ENCODE data around the gene AMH. TPM values are rescaled to one million over a fixed set of nuclear protein-coding genes. Genes with fewer than 3 reads are reported as not detected.

AMH gene
- total RNA-seq, 4 donors from 2014 or later, result 1.1 to 3.5 TPM; not detected in 2

DNA sequence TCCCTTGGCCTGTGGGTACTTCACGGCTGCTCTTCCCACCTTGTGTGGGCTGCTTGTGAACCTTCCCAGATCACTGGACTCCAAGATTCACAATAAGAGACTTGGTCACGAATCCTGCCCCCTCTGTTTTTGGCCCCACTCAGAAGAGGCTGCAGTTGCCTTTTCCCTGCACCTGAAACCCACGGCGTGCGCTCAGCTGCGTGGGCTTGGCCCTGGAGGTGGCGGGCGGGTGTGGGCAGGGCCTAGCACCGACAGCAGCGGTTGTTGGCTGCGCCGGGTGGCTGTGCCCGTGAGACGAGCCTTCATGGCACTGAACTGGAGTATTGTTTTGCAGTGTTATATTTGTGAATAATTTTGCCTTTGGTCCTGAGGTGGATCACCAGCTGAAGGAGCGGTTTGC, 46.8 kb upstream of the AMH start:
- DNase-seq, result no peak
- in situ Hi-C loops (cut with MboI; ENCODE audit: low pct_ligation_motif_present in 1 of 4, low pct_unique_long_range_greater_than_20kb in 1 of 4, low sequenced_read_pairs in 3 of 4), result no loop called here

DNA sequence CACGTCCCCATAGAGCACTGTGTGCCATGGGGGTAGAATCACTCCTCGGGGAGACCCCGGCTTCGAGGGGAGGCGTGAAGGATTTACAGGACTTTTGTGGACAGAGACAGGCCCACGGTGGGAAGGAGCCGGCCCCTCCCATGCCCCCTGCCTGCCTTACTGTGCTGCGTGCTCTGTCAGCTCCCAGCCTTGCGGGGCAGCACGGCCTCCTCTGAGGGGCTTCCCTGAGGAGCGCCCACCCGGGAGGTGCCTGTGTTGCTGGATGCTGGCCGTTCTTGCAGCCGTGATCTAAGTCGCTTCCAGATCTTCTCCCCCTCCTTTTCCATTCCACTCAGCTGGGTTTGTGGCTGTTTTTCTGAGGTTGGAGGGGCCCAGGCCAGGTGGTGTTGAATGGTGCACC, 42.1 kb upstream of the AMH start:
- Histone ChIP-seq H3K4me3 (no peak overlapping the region), H3K4me1 (peaks cover 4 to 17% (median 6%) of the 10 kb centered on the region in 4 donors), H3K27ac (no peak overlapping the region), H3K27me3 (no peaks in the 10 kb centered on the region), H3K9me3 (no peaks in the 10 kb centered on the region), H3K36me3 (peaks cover 0 to 30% (median 13%) of the 10 kb centered on the region in 4 donors)
- intact Hi-C loops (cut with DNase I; ENCODE audit: low total_unique reads) (no loop called here), in situ Hi-C loops (cut with MboI; ENCODE audit: low pct_ligation_motif_present in 1 of 4, low pct_unique_long_range_greater_than_20kb in 1 of 4, low sequenced_read_pairs in 3 of 4) (no loop called here)
- 93% methylated on average over 15 of the region's 15 CpGs; no CpG with 5 or more reads in 1 of the 2 donors for WGBS, 2 donors (ENCODE audit: low coverage in 1 of 2)
- DNase-seq, result no peak
- TF ChIP-seq POLR2AphosphoS5 (IDR thresholded peaks at IDR 0.05), result no peak
- TF ChIP-seq, protein P1, sequence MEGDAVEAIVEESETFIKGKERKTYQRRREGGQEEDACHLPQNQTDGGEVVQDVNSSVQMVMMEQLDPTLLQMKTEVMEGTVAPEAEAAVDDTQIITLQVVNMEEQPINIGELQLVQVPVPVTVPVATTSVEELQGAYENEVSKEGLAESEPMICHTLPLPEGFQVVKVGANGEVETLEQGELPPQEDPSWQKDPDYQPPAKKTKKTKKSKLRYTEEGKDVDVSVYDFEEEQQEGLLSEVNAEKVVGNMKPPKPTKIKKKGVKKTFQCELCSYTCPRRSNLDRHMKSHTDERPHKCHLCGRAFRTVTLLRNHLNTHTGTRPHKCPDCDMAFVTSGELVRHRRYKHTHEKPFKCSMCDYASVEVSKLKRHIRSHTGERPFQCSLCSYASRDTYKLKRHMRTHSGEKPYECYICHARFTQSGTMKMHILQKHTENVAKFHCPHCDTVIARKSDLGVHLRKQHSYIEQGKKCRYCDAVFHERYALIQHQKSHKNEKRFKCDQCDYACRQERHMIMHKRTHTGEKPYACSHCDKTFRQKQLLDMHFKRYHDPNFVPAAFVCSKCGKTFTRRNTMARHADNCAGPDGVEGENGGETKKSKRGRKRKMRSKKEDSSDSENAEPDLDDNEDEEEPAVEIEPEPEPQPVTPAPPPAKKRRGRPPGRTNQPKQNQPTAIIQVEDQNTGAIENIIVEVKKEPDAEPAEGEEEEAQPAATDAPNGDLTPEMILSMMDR (IDR thresholded peaks at IDR 0.05), result no peak
- TF ChIP-seq POLR2A (IDR thresholded peaks at IDR 0.05), result no peak
- no peak for TF ChIP-seq EP300 (IDR thresholded peaks at IDR 0.05; ENCODE audit: low read depth)

More for the DNA sequence above, 46.8 kb upstream of the AMH start:
- Histone ChIP-seq H3K27ac (no peak overlapping the region), H3K9me3 (no peaks in the 10 kb centered on the region), H3K4me3 (no peak overlapping the region), H3K36me3 (peaks cover 0 to 4% (median under 1%) of the 10 kb centered on the region in 4 donors), H3K27me3 (no peaks in the 10 kb centered on the region), H3K4me1 (no peaks in the 10 kb centered on the region)
- intact Hi-C loops (cut with DNase I; ENCODE audit: low total_unique reads), result no loop called here
- no peak for TF ChIP-seq POLR2A (IDR thresholded peaks at IDR 0.05)
- no peak for TF ChIP-seq POLR2AphosphoS5 (IDR thresholded peaks at IDR 0.05)
- TF ChIP-seq, protein P1 (IDR thresholded peaks at IDR 0.05), result no peak
- no peak for TF ChIP-seq EP300 (IDR thresholded peaks at IDR 0.05; ENCODE audit: low read depth)
- 93% methylated on average over 13 of the region's 15 CpGs; no CpG with 5 or more reads in 1 of the 2 donors for WGBS, 2 donors (ENCODE audit: low coverage in 1 of 2)

DNA sequence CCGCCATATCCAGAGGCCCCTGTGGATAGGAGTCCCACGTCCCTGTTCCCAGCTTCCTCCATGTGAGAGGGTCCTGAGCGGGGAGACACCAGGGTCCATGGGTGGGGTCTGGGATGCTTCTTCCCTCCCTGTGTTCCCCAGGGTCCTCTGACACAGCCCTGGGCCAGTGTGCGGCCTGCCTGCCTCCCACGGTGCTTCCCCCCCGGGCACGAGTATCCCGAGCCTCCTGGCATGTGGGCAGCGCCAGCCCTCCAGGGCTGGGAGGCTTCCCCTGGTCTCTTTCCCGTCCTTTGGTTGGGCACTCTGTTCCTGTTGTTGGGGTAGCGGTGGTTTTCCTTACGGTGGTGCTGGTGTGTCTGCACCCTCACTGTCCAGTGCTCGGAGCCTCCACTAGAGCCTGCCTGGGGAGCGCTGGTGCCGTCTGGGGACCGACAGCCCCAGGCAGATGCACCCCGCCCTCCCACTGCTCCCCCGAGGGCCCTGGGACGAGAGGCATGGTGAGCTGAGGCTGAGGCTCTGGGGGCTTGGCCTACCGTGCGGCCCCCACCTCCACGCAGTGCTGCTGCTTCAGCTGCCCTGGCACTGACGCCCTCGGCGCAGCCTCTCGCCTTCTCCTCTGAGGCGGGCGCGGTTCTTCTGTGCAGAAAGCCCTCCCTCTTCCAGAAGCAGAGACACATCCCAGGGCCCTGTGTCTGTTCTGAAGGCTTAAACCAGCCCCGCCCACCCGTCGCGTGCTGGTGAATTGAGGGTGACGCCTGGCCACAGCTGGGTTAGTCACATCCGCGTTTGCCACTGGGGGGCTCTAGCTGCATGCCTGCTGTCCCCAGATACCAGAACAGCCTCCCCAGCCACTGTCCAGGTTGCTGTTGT, 40.9 kb upstream of the AMH start:
- TF ChIP-seq EP300 (IDR thresholded peaks at IDR 0.05; ENCODE audit: low read depth) (no peak), POLR2AphosphoS5 (IDR thresholded peaks at IDR 0.05) (no peak), POLR2A (IDR thresholded peaks at IDR 0.05) (no peak)
- TF ChIP-seq, protein P1 (IDR thresholded peaks at IDR 0.05), result peak in 3 of 5 experiments; percentile 10 to 14 (median 11)

DNA sequence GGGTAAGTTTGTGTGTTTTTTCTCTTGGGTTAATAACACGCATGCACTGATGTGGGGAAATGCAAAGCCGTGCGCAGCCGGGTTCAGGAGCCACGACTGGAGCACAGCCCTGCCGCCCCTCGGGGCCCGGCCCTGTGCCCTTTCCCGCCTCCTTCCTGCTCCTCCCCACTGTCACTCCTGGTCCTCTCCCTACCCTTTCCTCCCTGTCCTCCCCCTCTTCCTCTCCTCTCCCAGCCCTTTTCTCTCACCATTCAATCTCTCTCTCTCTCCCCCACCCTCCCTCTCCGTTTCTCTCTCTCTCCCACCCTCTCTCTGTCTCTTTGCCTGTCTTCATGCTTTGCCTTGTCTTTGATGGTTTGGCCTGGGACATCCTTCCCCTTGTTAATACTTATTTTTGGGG, 40.1 kb upstream of the AMH start:
- no peaks in the 10 kb centered on the region for H3K9me3 ChIP-seq
- in situ Hi-C loops (cut with MboI; ENCODE audit: low pct_ligation_motif_present in 1 of 4, low pct_unique_long_range_greater_than_20kb in 1 of 4, low sequenced_read_pairs in 3 of 4), result no loop called here
- peak overlapping the region in 3 of 4 donors; percentile 9 to 34 (median 11) for H3K27ac ChIP-seq
- peaks cover 0 to 31% (median 14%) of the 10 kb centered on the region in 4 donors for H3K36me3 ChIP-seq
- TF ChIP-seq, protein P1 (IDR thresholded peaks at IDR 0.05), result no peak
- TF ChIP-seq EP300 (IDR thresholded peaks at IDR 0.05; ENCODE audit: low read depth) (no peak), POLR2A (IDR thresholded peaks at IDR 0.05) (no peak), POLR2AphosphoS5 (IDR thresholded peaks at IDR 0.05) (no peak)
- intact Hi-C loops (cut with DNase I; ENCODE audit: low total_unique reads), result no loop called here
- peaks cover 9 to 37% (median 17%) of the 10 kb centered on the region in 4 donors for H3K4me1 ChIP-seq
- no peaks in the 10 kb centered on the region for H3K27me3 ChIP-seq
- 78 to 84% methylated on average over 10 of the region's 10 CpGs for WGBS, 2 donors (ENCODE audit: low coverage in 1 of 2)
- DNase-seq, result no peak
- no peak overlapping the region for H3K4me3 ChIP-seq

More for the DNA sequence above, 40.9 kb upstream of the AMH start:
- no peak overlapping the region for H3K4me3 ChIP-seq
- H3K27ac ChIP-seq, result peak overlapping the region in 3 of 4 donors; percentile 9 to 34 (median 11)
- in situ Hi-C loops (cut with MboI; ENCODE audit: low pct_ligation_motif_present in 1 of 4, low pct_unique_long_range_greater_than_20kb in 1 of 4, low sequenced_read_pairs in 3 of 4) (no loop called here), intact Hi-C loops (cut with DNase I; ENCODE audit: low total_unique reads) (no loop called here)
- peaks cover 4 to 29% (median 14%) of the 10 kb centered on the region in 4 donors for H3K4me1 ChIP-seq
- no peaks in the 10 kb centered on the region for H3K9me3 ChIP-seq
- H3K36me3 ChIP-seq, result peaks cover 0 to 31% (median 14%) of the 10 kb centered on the region in 4 donors
- WGBS, 2 donors (ENCODE audit: low coverage in 1 of 2), result 74% methylated on average over 36 of the region's 36 CpGs; no CpG with 5 or more reads in 1 of the 2 donors
- H3K27me3 ChIP-seq, result no peaks in the 10 kb centered on the region
- peak; percentile 63 for DNase-seq
